SK-N-SH (cell line): Measurements from ENCODE around the gene CPT1B. TPM values are rescaled to one million over a fixed set of nuclear protein-coding genes. Genes with fewer than 3 reads are reported as not detected.

Experiments used
- CTCF ChIA-PET: fragments of 300-600, 350-600 bp; formaldehyde crosslinking; extraction: SDS; loops from one replicate; lab custom pipeline; 2021; lab: Yijun Ruan, JAX
- POLR2A ChIA-PET: fragments of 350-600 bp; sonication (Branson Sonifier 250); formaldehyde crosslinking; extraction: SDS; loops from one replicate; lab custom pipeline; 2020; ENCODE audit warnings: antibody characterized with exemption, inconsistent platforms; lab: Yijun Ruan, JAX
- DNase-seq: peaks from one replicate; pipeline ENCODE4 v3.0.0; 2012
- H2AFZ ChIP-seq: fragments of 200-600 bp; sonication (generic); 2 replicates; pipeline ENCODE4 v1.8.1; 2016; ENCODE audit warnings: antibody characterized with exemption, mild to moderate bottlenecking, low read depth
- H3F3A ChIP-seq: fragments of 200-600 bp; sonication (generic); replicated peaks from 2 replicates; pipeline ENCODE3; 2016; ENCODE audit warnings: antibody characterized with exemption, mild to moderate bottlenecking; ENCODE audit not compliant: insufficient read depth
- H3K27ac ChIP-seq, 2 experiments: fragments of 200-500 bp in 1 of 2; fragments of 200-600 bp in 1 of 2; sonication (Bioruptor generic) in 1 of 2; sonication (generic), shearing (Covaris generic) in 1 of 2; 2 replicates each; pipeline versions ENCODE4 v1.5.1 to v1.6.1; 2014 to 2016; ENCODE audit warnings: low read depth in 2 of 2, inconsistent platforms in 1 of 2, low read length in 1 of 2, mild to moderate bottlenecking in 1 of 2, mixed read lengths in 1 of 2
- H3K27me3 ChIP-seq: fragments of 200-600 bp; sonication (generic), shearing (Covaris generic); 2 replicates; pipeline ENCODE4 v1.6.1; 2016; ENCODE audit warnings: mixed run types; ENCODE audit not compliant: insufficient read depth
- H3K36me3 ChIP-seq, 2 experiments: fragments of 200-500 bp in 1 of 2; fragments of 200-600 bp in 1 of 2; sonication (Bioruptor generic) in 1 of 2; sonication (generic) in 1 of 2; replicated peaks in 1 of 2; 2 replicates each; pipeline versions ENCODE3 to v1.5.1; 2014 to 2016; ENCODE audit warnings: low read length in 1 of 2, mild to moderate bottlenecking in 1 of 2; ENCODE audit not compliant: insufficient read depth in 2 of 2, control insufficient read depth in 1 of 2
- H3K4me1 ChIP-seq, 2 experiments: fragments of 200-500 bp in 1 of 2; fragments of 200-600 bp in 1 of 2; sonication (Bioruptor generic) in 1 of 2; sonication (generic), shearing (Covaris generic) in 1 of 2; 2 replicates each; pipeline versions ENCODE4 v1.5.1 to v1.6.1; 2014 to 2016; ENCODE audit warnings: low read depth in 1 of 2, low read length in 1 of 2, mixed run types in 1 of 2; ENCODE audit not compliant: insufficient read depth in 2 of 2, control insufficient read depth in 1 of 2
- H3K4me2 ChIP-seq: fragments of 200-600 bp; sonication (generic), shearing (Covaris generic); 2 replicates; pipeline ENCODE4 v1.6.1; 2017; ENCODE audit warnings: mixed run types
- H3K4me3 ChIP-seq, 2 experiments: fragments of 200-500 bp in 1 of 2; fragments of 200-600 bp in 1 of 2; sonication (Bioruptor generic) in 1 of 2; sonication (generic), shearing (Covaris generic) in 1 of 2; 2 replicates each; pipeline versions ENCODE4 v1.5.1 to v1.8.1; 2014 to 2016; ENCODE audit warnings: low read depth in 2 of 2, inconsistent platforms in 1 of 2, low read length in 1 of 2, mild to moderate bottlenecking in 1 of 2, mixed read lengths in 1 of 2, moderate library complexity in 1 of 2
- H3K79me2 ChIP-seq: fragments of 200-600 bp; sonication (generic); 2 replicates; pipeline ENCODE4 v1.8.1; 2017; ENCODE audit warnings: mild to moderate bottlenecking; ENCODE audit not compliant: insufficient read depth
- H3K9ac ChIP-seq: fragments of 200-600 bp; sonication (generic); 2 replicates; pipeline ENCODE4 v1.6.1; 2017; ENCODE audit warnings: mixed run types
- H3K9me2 ChIP-seq: fragments of 200-600 bp; sonication (generic); 2 replicates; pipeline ENCODE4 v1.6.1; 2017; ENCODE audit warnings: mixed run types
- H3K9me3 ChIP-seq: fragments of 200-600 bp; sonication (generic); 2 replicates; pipeline ENCODE4 v1.6.1; 2017; ENCODE audit warnings: mixed run types, mild to moderate bottlenecking, moderate library complexity
- H4K20me1 ChIP-seq: fragments of 200-600 bp; sonication (generic); 2 replicates; pipeline ENCODE4 v1.6.1; 2017; ENCODE audit warnings: mild to moderate bottlenecking, mixed run types; ENCODE audit not compliant: insufficient read depth
- CHD2 ChIP-seq: fragments of 150-350 bp; IDR thresholded peaks from 2 replicates; pipeline ENCODE4 v1.6.1; 2018; ENCODE audit warnings: low read length; ENCODE audit not compliant: partially characterized antibody
- ELF1 ChIP-seq: IDR thresholded peaks from 2 replicates; pipeline ENCODE4 v1.4.0; 2012
- FOXJ3 ChIP-seq: sonication (generic); formaldehyde crosslinking; IDR thresholded peaks from 2 replicates; pipeline ENCODE4 v1.5.1; 2020; ENCODE audit warnings: mild to moderate bottlenecking, missing genetic modification reagents
- JUND ChIP-seq: IDR thresholded peaks from 2 replicates; pipeline ENCODE4 v1.4.0; 2012
- MEF2A ChIP-seq: IDR thresholded peaks from 2 replicates; pipeline ENCODE4 v1.4.0; 2012; ENCODE audit warnings: low read depth, borderline replicate concordance
- MXI1 ChIP-seq: IDR thresholded peaks from 2 replicates; pipeline ENCODE4 v1.6.1; 2012; ENCODE audit warnings: mild to moderate bottlenecking, low read depth, low read length, improper control_type of control experiment
- NRF1 ChIP-seq: IDR thresholded peaks from 2 replicates; pipeline ENCODE4 v1.6.1; 2012; ENCODE audit warnings: low read depth, mild to moderate bottlenecking, low read length
- SIN3A ChIP-seq: IDR thresholded peaks from 2 replicates; pipeline ENCODE4 v1.6.1; 2012; ENCODE audit warnings: low read depth, mild to moderate bottlenecking, low read length, moderate library complexity, borderline replicate concordance
- TCF12 ChIP-seq: IDR thresholded peaks from 2 replicates; pipeline ENCODE4 v1.4.0; 2012
- USF2 ChIP-seq: fragments of 150-350 bp; IDR thresholded peaks from 2 replicates; pipeline ENCODE4 v1.6.1; 2017; ENCODE audit warnings: antibody characterized with exemption, low read length, low read depth, borderline replicate concordance
- YY1 ChIP-seq: IDR thresholded peaks from 2 replicates; pipeline ENCODE4 v1.4.0; 2012; ENCODE audit warnings: low read depth, mild to moderate bottlenecking
- WGBS: methylation state at CpG from one replicate; pipeline ENCODE4 v1.1.6; 2017; ENCODE audit warnings: low lambda C conversion rate; 5-methylcytosine and 5-hydroxymethylcytosine counted together
- polyA plus RNA-seq, 3 experiments: library from polyadenylated mRNA; depleted of rRNA; stranded (reverse); fragments of >200 nt; gene quantifications; 2 replicates each; pipeline ENCODE4 v1.2.3, GENCODE V29; 2012
- TF ChIP-seq, protein P1 (sequence below): IDR thresholded peaks from 2 replicates; pipeline ENCODE4 v1.4.0; 2012; ENCODE audit warnings: low read depth, borderline replicate concordance
- TF ChIP-seq, protein P2 (sequence below): fragments of 150-350 bp; IDR thresholded peaks from 2 replicates; pipeline ENCODE4 v1.6.1; 2016; ENCODE audit warnings: mild to moderate bottlenecking, low read depth, low read length
- TF ChIP-seq, protein P3 (sequence below): fragments of 200-600 bp; sonication (generic); IDR thresholded peaks from 2 replicates; pipeline ENCODE4 v1.6.1; 2017; ENCODE audit warnings: antibody characterized with exemption, mild to moderate bottlenecking, moderate library complexity

Gene CPT1B
- polyA plus RNA-seq, 1 of the 3 experiments (the other 2 are of a cell fraction) = 33.2 TPM

DNA sequence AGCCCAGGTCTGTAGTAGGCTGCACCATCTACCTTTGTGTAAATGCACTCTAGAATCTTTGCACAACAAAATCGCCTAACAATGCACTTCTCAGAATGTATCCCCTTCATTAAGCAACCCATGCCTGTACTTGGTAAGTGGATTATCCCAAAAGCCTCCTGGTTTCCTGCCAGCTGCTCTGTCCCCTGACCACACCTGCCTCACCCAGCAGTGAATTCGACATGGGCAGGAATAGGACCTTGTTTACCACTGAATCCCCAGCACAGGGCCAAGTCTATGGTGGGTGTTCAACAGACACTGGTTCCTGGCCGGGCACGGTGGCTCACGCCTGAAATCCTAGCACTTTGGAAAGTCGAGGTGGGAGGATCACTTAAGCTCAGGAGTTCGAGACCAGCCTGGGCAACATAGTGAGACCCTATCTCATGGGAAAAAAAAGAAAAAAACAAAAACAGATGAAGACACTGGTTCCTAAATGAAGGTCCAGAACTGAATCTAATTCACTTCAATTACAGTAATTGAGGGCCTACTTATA, 10.4 kb downstream of the CPT1B start:
- Histone ChIP-seq H2AFZ (no peak overlapping the region), H3K4me3 (no peak overlapping the region), H3K9me3 (no peaks in the 10 kb centered on the region), H3K36me3 (peaks cover 0 to 41% of the 10 kb centered on the region in 2 experiments), H4K20me1 (no peaks in the 10 kb centered on the region), H3K79me2 (no peaks in the 10 kb centered on the region), H3K27me3 (no peaks in the 10 kb centered on the region), H3K4me2 (no peak overlapping the region), H3K27ac (no peak overlapping the region), H3K9me2 (no peaks in the 10 kb centered on the region), H3K9ac (no peak overlapping the region), H3F3A (no peaks in the 10 kb centered on the region), H3K4me1 (peaks cover 0 to 4% of the 10 kb centered on the region in 2 experiments; a peak in 1 of 4 replicates)
- 77% methylated on average over 7 of the region's 7 CpGs for WGBS
- ChIA-PET POLR2A (no interaction called here), CTCF (interaction anchor here (0.9 kb wide), 1 partner anchor 53 kb away, joined by 3 read pairs; no protein-coding TSS in a partner anchor)
- no peak for DNase-seq
- TF ChIP-seq CHD2 (no peak), SIN3A (no peak), ELF1 (no peak), USF2 (no peak), MXI1 (no peak), FOXJ3 (CRISPR knock-in tag) (no peak), JUND (no peak), TCF12 (no peak), YY1 (no peak)
- TF ChIP-seq, protein P1, sequence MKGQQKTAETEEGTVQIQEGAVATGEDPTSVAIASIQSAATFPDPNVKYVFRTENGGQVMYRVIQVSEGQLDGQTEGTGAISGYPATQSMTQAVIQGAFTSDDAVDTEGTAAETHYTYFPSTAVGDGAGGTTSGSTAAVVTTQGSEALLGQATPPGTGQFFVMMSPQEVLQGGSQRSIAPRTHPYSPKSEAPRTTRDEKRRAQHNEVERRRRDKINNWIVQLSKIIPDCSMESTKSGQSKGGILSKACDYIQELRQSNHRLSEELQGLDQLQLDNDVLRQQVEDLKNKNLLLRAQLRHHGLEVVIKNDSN = no peak
- TF ChIP-seq, protein P2, sequence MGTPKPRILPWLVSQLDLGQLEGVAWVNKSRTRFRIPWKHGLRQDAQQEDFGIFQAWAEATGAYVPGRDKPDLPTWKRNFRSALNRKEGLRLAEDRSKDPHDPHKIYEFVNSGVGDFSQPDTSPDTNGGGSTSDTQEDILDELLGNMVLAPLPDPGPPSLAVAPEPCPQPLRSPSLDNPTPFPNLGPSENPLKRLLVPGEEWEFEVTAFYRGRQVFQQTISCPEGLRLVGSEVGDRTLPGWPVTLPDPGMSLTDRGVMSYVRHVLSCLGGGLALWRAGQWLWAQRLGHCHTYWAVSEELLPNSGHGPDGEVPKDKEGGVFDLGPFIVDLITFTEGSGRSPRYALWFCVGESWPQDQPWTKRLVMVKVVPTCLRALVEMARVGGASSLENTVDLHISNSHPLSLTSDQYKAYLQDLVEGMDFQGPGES = no peak
- TF ChIP-seq, protein P3, sequence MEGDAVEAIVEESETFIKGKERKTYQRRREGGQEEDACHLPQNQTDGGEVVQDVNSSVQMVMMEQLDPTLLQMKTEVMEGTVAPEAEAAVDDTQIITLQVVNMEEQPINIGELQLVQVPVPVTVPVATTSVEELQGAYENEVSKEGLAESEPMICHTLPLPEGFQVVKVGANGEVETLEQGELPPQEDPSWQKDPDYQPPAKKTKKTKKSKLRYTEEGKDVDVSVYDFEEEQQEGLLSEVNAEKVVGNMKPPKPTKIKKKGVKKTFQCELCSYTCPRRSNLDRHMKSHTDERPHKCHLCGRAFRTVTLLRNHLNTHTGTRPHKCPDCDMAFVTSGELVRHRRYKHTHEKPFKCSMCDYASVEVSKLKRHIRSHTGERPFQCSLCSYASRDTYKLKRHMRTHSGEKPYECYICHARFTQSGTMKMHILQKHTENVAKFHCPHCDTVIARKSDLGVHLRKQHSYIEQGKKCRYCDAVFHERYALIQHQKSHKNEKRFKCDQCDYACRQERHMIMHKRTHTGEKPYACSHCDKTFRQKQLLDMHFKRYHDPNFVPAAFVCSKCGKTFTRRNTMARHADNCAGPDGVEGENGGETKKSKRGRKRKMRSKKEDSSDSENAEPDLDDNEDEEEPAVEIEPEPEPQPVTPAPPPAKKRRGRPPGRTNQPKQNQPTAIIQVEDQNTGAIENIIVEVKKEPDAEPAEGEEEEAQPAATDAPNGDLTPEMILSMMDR = no peak

- Histone ChIP-seq H3K36me3 (peaks cover 0 to 7% of the 10 kb centered on the region in 2 experiments), H2AFZ (no peak overlapping the region), H3K4me2 (no peak overlapping the region), H3K27me3 (no peaks in the 10 kb centered on the region), H3K27ac (no peak overlapping the region), H3K9me2 (no peaks in the 10 kb centered on the region), H3K4me3 (no peak overlapping the region), H3K9ac (no peak overlapping the region), H3F3A (no peaks in the 10 kb centered on the region), H3K79me2 (no peaks in the 10 kb centered on the region), H3K9me3 (no peaks in the 10 kb centered on the region), H4K20me1 (no peaks in the 10 kb centered on the region), H3K4me1 (peaks cover 0 to 4% of the 10 kb centered on the region in 2 experiments; a peak in 1 of 4 replicates)
- CTCF ChIA-PET = interaction anchor here (1.4 to 4.9 kb wide), 8 partner anchors 12 to 123 kb away, joined by 3 to 73 read pairs (median 16); partner anchors contain the start of genes CHKB, CPT1B, KLHDC7B and SCO2
- TF ChIP-seq MEF2A = no peak
- TF ChIP-seq NRF1 = no peak
- no peak for DNase-seq
- POLR2A ChIA-PET = interaction anchor here (2.2 to 2.7 kb wide), 2 partner anchors 11 to 39 kb away, joined by 7 to 12 read pairs; partner anchors contain the start of gene SCO2
- WGBS = 83% methylated on average over 11 of the region's 11 CpGs
Measured at GRCh38 chr22:50564289-50564688, 13.9 kb downstream of the CPT1B start.
